ENCODE measurements around the gene GNPTAB. TPM values are rescaled to one million over a fixed set of nuclear protein-coding genes. Genes with fewer than 3 reads are reported as not detected.

The GNPTAB gene
- total RNA-seq, 1 experiment from 2014 or later, result 40.8 TPM

GRCh38 chr12:101714877-101715444, 115.8 kb downstream of the GNPTAB start:
- Histone ChIP-seq H3K27ac (ENCODE audit: low read length) (peak overlapping the region; percentile 89; the same call in 1 of the 2 replicates), H3K27me3 (ENCODE audit: control insufficient read depth, insufficient read depth, low read length) (no peaks in the 10 kb centered on the region), H3K4me3 (ENCODE audit: low read depth in 2 of 2, low read length in 2 of 2) (no peak overlapping the region), H3K9me3 (ENCODE audit: control insufficient read depth, insufficient read depth, low read depth, low read length) (no peaks in the 10 kb centered on the region), H3K4me1 (ENCODE audit: control insufficient read depth, insufficient read depth, low read length) (peaks cover 16% of the 10 kb centered on the region), H3K36me3 (ENCODE audit: control insufficient read depth, insufficient read depth, low read length) (peaks cover 9% of the 10 kb centered on the region)
- TF ChIP-seq POLR2AphosphoS5 (IDR thresholded peaks at IDR 0.05; ENCODE audit: low read depth, low read length) (no peak), TCF7L2 (IDR thresholded peaks at IDR 0.05; ENCODE audit: low read depth, low read length) (no peak), SIN3A (IDR thresholded peaks at IDR 0.05; ENCODE audit: borderline replicate concordance, insufficient read depth, low read depth, low read length) (no peak), REST (IDR thresholded peaks at IDR 0.05; ENCODE audit: insufficient read depth in 1 of 2, low read depth in 2 of 2, low read length in 1 of 2) (no peak)
- TF ChIP-seq, protein P1, sequence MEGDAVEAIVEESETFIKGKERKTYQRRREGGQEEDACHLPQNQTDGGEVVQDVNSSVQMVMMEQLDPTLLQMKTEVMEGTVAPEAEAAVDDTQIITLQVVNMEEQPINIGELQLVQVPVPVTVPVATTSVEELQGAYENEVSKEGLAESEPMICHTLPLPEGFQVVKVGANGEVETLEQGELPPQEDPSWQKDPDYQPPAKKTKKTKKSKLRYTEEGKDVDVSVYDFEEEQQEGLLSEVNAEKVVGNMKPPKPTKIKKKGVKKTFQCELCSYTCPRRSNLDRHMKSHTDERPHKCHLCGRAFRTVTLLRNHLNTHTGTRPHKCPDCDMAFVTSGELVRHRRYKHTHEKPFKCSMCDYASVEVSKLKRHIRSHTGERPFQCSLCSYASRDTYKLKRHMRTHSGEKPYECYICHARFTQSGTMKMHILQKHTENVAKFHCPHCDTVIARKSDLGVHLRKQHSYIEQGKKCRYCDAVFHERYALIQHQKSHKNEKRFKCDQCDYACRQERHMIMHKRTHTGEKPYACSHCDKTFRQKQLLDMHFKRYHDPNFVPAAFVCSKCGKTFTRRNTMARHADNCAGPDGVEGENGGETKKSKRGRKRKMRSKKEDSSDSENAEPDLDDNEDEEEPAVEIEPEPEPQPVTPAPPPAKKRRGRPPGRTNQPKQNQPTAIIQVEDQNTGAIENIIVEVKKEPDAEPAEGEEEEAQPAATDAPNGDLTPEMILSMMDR (IDR thresholded peaks at IDR 0.05), result no peak
- no TSS peak for BruUV-seq (replicated peaks)
- no peak for ATAC-seq
- intact Hi-C loops (cut with micrococcal nuclease; ENCODE audit: unreplicated experiment), result no loop called here
- ChIA-PET CTCF (no interaction called here), POLR2A (interaction anchor here (0.6 kb wide), 1 partner anchor 1301 kb away, joined by 3 read pairs; no protein-coding TSS in a partner anchor)
- in situ Hi-C loops (cut with HindIII; ENCODE audit: low pct_unique_long_range_greater_than_20kb, low sequenced_read_pairs), result no loop called here
- DNase-seq (ENCODE audit: low read depth, low spot score), result no peak

- DNase-seq (ENCODE audit: low read depth, low spot score) (no peak), ATAC-seq (peak; percentile 78; the same call in 1 of the 2 replicates)
- H3K4me3 ChIP-seq (ENCODE audit: low read depth in 2 of 2, low read length in 2 of 2), result peak overlapping the region in 1 of 2 experiments; percentile 8; a peak in 2 of 4 replicates
- CTCF ChIA-PET, result no interaction called here
- no peaks in the 10 kb centered on the region for H3K9me3 ChIP-seq (ENCODE audit: control insufficient read depth, insufficient read depth, low read depth, low read length)
- TF ChIP-seq REST (IDR thresholded peaks at IDR 0.05; ENCODE audit: insufficient read depth in 1 of 2, low read depth in 2 of 2, low read length in 1 of 2), result no peak
- TF ChIP-seq TCF7L2 (IDR thresholded peaks at IDR 0.05; ENCODE audit: low read depth, low read length), result peak; percentile 86
- TF ChIP-seq, protein P1 (IDR thresholded peaks at IDR 0.05), result no peak; the same call in 1 of the 2 replicates
- no peak for TF ChIP-seq SIN3A (IDR thresholded peaks at IDR 0.05; ENCODE audit: borderline replicate concordance, insufficient read depth, low read depth, low read length)
- no peak for TF ChIP-seq POLR2AphosphoS5 (IDR thresholded peaks at IDR 0.05; ENCODE audit: low read depth, low read length)
- peaks cover 16% of the 10 kb centered on the region for H3K4me1 ChIP-seq (ENCODE audit: control insufficient read depth, insufficient read depth, low read length)
- in situ Hi-C loops (cut with HindIII; ENCODE audit: low pct_unique_long_range_greater_than_20kb, low sequenced_read_pairs), result no loop called here
- intact Hi-C loops (cut with micrococcal nuclease; ENCODE audit: unreplicated experiment), result no loop called here
- no peaks in the 10 kb centered on the region for H3K27me3 ChIP-seq (ENCODE audit: control insufficient read depth, insufficient read depth, low read length)
- BruUV-seq (replicated peaks), result no TSS peak
- H3K27ac ChIP-seq (ENCODE audit: low read length), result peak overlapping the region; percentile 89
- POLR2A ChIA-PET, result interaction anchor here (0.6 to 0.7 kb wide), 2 partner anchors 22 to 306 kb away, joined by 3 to 4 read pairs; partner anchors contain the start of gene ARL1
- peaks cover 6% of the 10 kb centered on the region; the same call in 1 of the 2 replicates for H3K36me3 ChIP-seq (ENCODE audit: control insufficient read depth, insufficient read depth, low read length)
Measured at GRCh38 chr12:101713930-101714329, 116.8 kb downstream of the GNPTAB start.

Measured in Panc1 (cell line).